ENCODE results near the gene LCN1.
"Not testable (repeated sequence)": the region's sequence is repeated elsewhere in the genome, so short reads cannot be mapped to it uniquely, and the experiment has no call there.

Gene LCN1

GRCh38 chr9:135546792-135547617, 25.8 kb downstream of the LCN1 start:
- DNase-seq (ENCODE audit: low read depth) = not testable (repeated sequence)

DNA sequence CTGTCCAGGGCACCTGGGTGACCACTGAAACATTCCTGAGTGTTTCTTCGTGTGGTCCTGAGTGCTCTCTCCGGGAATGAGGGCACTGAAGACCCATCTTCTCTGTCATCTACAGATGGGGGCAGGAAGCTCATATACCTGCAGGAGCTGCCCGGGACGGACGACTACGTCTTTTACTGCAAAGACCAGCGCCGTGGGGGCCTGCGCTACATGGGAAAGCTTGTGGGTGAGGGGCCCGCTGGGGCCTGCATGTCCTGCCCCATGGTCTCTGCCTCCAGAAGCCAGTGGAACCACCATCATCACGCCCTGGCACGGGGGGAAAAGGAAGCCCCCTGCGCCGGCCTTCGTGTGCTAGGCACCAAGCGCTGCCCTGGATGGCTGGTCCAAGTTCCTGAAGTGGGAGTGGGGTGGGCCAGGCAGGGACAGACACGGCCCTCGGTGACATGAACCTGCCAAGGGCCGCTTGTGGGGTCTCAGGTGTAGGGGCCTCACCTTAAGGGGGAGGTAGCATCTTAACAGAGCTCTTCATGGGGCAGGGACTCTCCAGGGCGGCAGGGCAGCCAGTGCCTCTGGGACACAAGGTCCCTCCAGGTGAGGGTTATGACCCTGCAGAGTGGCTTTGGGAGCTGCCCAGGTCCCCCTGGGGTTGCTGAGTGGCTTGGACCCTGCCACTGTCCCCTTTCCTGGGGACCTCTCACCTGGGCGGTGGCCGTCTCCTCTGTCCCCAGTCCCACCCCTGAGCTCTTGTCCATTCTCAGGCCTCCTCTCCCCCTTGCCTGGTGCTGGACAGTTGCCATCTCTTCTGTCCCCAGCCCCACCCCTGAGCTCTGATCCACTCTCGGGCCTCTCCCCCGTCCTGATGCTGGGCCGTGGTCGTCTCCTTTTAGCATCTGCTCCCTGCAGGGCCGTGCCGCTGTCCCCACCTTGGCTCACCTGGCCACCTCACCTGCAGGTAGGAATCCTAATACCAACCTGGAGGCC, 26.8 kb downstream of the LCN1 start:
- DNase-seq (ENCODE audit: low read depth) = no peak

GRCh38 chr9:135549478-135550343, 28.5 kb downstream of the LCN1 start:
- DNase-seq (ENCODE audit: low read depth) = not testable (repeated sequence)

DNA sequence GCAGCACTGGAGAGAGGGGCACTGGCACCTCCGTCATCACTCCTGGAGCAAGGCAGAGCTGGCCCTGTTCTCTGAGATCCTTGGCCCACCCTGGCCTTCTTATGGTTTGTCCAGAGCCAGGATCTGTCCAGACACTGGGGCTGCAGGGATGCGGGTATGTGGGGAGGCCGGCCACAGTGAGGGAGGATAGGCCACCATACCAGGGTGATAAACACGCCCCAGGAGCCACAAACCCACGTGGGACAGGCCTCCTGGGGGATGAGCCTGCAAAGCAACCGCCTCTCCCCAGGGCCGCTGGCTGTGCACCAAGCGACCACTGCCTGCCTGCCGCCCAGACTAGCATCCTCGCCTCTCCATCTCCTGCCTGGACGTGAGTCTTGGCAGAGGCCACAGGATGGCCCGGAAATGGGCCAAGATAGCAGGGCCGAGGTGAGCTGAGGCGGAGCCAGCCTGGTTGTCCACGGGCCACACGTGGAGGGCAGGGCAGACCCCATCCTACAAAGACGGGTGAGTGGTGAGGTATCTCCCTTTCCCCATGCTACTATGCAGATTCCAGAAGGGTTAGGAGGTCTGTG, 29.2 kb downstream of the LCN1 start:
- DNase-seq (ENCODE audit: low read depth) = no peak

DNA sequence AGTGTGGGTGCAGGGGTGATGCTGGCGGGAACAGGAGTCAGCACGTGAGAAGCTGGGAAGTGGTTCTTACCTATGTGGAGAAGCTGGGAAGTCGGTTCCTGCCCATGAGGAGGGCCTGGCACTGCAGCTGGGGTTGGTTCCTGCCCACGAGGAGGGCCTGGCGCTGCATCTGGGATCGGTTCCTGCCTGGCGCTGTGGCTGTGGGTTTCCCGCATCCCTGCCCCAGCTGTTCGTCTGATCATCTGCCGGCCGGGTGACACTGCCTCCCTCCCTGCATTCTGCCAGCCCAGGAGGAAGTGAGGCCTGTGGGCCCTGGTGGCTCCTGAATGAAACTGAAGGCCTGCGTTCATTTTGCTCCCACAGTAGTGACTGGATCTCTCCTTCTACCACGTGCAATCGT, 29.8 kb downstream of the LCN1 start:
- DNase-seq (ENCODE audit: low read depth) = no peak

DNA sequence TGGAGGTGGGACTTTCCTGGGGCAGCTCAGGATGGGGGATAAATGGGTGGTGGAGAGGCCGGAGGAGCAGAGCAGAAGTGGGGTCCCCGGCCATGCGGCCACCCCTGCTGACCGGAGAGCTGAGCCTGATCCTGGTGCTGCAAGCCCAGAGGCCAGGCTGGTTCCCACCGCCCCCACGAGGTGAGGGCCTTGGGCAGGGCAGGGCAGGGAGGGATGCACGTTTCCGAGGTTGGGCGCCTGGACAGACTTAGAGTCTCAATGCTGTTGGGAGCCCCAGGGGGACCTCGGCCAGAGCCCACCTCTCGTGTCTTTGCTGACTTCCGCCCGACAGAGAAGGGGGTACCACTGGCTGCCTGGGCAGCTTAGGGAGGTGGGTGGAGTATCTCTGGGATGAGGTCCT, 30.2 kb downstream of the LCN1 start:
- no peak for DNase-seq (ENCODE audit: low read depth)

- DNase-seq (ENCODE audit: low read depth) = no peak
These were observed 30.9 kb downstream of the LCN1 start for GRCh38 chr9:135552021-135552697.

DNA sequence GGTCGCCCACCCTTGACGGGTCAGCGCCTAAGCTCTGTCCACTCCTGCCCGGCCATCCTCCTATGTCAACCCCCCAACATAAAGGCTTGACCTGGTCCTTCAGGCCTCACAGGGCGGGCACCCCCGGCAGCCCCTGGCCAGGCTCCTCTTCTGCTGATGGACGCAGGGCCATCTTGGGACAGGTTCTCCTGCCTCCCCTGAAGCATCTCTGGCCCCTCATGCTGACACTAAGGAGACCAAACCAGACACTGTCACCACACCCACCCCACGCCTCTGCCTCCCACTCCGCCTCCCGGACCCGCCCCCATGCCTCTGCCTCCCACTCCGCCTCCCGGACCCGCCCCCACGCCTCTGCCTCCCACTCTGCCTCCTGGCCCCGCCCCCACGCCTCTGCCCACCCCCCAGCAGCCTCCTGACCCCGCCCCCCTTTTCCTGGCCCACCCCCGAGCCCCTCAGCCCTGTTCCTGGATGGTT, 31.5 kb downstream of the LCN1 start:
- DNase-seq (ENCODE audit: low read depth) = no peak

DNA sequence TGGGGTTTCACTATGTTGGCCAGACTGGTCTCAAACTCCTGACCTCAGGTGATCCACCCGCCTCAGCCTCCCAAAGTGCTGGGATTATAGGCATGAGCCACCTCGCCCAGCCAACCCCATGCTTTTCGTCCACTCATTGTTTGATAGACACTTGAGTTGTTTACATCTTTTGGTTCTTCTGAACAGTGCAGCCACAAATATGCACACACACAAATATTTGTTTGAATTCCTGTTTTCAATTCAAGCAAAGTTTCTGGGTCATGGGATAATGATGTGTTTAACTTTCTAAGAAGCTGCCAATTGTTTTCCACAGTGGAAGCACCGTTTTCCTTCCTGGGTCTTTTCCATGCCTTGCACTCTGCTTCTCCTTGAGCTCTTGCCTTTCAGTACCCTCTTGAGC, 33.5 kb downstream of the LCN1 start:
- no peak for DNase-seq (ENCODE audit: low read depth)

GRCh38 chr9:135555203-135555602, 34.0 kb downstream of the LCN1 start:
- no peak for DNase-seq (ENCODE audit: low read depth)

GRCh38 chr9:135555910-135556309, 34.7 kb downstream of the LCN1 start:
- no peak for DNase-seq (ENCODE audit: low read depth)

DNA sequence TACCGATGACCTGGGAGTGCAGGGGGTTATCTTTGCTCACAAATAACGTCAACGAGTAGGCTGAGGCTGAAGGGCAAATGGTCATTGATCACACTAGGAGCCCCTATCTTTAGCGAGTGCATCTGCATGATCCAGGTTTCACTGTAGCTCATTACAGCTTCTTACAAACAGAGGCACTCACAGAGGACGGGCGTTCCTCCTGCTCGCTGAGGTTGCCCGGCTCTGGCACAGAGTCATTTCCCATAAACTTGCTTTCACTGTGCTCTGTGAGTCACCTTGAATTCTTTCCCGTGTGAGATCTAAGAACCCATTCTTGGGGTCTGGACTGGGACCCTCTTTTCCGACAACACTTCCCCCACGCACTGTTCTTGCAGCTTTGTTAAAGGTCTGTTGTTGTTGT, 38.4 kb downstream of the LCN1 start:
- DNase-seq (ENCODE audit: low read depth) = no peak

GRCh38 chr9:135561391-135562234, 40.4 kb downstream of the LCN1 start, which contains the start of gene PAEP:
Gene PAEP (plus strand): TSS chr9:135561756.
- DNase-seq (ENCODE audit: low read depth) = no peak

GRCh38 chr9:135562235-135562745, 41.0 kb downstream of the LCN1 start:
- no peak for DNase-seq (ENCODE audit: low read depth)

DNA sequence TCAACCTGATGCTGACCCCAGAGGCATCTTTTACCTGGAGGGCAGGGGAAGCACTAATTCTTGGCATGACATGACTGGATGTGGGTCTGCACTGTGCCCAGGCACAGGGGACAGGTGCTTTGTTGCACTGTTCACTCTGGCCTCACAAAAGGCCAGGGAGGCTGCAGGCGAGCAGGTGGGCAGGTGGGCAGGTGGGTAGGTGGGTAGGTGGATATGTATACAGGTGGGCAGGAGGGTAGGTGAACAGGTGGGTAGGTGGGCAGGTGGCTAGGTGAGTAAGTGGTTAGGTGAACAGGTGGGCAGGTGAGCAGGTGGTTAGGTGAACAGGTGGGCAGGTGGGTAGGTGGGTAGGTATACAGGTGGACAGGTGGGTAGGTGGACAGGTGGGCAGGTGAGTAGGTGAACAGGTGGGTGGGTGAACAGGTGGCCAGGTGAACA, 41.8 kb downstream of the LCN1 start:
- no peak for DNase-seq (ENCODE audit: low read depth)

- no peak for DNase-seq (ENCODE audit: low read depth)
These were observed 42.6 kb downstream of the LCN1 start for GRCh38 chr9:135563858-135564257.

- no peak for DNase-seq (ENCODE audit: low read depth)
These were observed 43.9 kb downstream of the LCN1 start for GRCh38 chr9:135565141-135565628.

DNA sequence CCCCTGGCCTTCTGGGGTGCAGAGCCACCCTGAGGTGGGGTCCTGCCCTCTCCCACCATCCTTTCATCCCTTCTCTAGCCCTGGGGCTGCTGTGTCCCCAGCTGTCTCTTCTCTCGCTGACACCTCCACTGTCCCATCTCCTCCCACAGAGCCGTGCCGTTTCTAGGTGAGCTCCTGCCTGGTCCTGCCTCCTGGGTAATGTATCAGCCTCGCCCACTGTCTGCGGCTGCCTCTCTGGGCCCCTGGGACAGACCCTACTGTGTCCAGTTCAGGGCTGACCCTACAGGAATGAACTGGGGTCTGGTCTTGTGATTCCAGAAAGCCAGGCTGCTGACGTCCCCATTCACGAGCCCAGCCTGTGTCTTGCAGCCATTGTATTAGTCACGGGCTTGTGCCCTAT, 44.4 kb downstream of the LCN1 start:
- no peak for DNase-seq (ENCODE audit: low read depth)

- DNase-seq (ENCODE audit: low read depth) = no peak
These were observed 45.3 kb downstream of the LCN1 start for GRCh38 chr9:135566552-135566951.
